ENCODE measurements around the gene TNFRSF1A.
A peak's percentile ranks its signal among the peaks of the same experiment; 100 is the strongest.

TNFRSF1A gene

GRCh38 chr12:6341417-6342139 lies at the start of gene TNFRSF1A:
Gene TNFRSF1A, minus strand, starts transcription at chr12:6342076. Its CDS starts 262 bp downstream, at chr12:6341814.
- peak in 4 of 6 experiments; percentile 27 to 53 (median 44) for DNase-seq

GRCh38 chr12:6391013-6391412 lies 49.1 kb upstream of the TNFRSF1A start:
- DNase-seq = no peak

DNA sequence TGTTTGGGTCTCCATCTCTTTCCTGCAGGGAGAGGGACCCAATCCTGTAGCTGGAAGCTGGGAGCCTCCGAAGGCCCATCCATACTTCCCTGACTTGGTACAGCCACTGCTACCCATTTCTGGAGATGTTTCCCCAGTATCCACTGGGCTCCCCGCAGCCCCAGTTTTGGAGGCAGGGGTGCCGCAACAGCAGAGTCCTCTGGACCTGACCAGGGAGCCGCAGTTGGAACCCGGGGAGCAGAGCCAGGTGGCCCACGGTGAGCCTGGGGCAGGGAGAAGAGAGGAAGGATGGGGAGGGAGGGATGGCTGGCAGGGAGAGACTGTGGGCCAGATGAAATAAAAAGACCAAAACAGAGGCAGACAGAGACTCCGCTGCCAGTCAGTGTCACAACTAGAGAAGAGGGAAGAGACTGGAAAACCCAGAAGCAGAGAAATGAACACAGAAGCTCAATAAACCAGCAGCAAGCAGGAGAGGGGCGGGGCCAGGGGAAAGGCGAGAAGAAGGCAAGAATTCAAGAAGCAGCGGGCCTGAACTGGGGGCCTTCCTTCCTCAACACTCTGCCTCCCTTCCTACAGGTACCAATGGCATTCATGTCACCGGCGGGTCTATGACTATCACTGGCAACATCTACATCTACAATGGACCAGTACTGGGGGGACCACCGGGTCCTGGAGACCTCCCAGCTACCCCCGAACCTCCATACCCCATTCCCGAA lies 48.4 kb upstream of the TNFRSF1A start:
- no peak for DNase-seq

DNA sequence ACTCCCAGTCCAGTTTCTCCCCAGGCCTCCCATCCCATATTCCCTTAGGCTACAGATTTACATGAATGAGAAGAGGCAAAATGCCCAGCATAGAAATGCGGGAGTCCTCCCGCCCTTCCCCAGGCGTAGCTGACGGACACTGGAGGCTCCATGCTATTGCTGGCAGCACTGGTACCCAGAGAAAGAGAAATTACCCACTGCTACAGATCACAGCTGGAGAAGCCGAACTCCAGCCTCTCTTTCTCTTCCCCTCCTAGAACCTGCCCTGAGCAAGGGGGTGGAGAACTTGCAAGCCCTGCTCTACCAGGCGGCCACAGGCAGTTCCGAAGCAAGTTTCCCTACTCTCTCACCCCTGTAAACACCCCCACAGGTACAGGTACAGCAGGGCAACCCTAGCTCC lies 45.7 kb upstream of the TNFRSF1A start:
- DNase-seq = no peak

- DNase-seq = no peak
These were observed 44.6 kb upstream of the TNFRSF1A start for GRCh38 chr12:6386491-6386890.

DNA sequence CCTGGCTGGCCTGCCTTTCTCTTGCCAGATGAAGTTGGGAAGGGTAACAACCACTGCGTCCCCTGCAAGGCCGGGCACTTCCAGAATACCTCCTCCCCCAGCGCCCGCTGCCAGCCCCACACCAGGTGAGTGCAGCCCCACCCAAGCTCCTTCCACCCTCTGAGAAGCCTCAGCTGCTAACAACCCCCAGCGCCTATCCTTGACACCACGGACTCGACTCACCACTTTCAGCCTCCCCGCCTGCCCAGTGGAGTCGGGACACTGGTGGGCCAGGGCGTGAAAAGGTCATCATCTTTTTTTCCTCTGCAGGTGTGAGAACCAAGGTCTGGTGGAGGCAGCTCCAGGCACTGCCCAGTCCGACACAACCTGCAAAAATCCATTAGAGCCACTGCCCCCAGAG lies 44.2 kb upstream of the TNFRSF1A start:
- DNase-seq = no peak

- no peak for DNase-seq
These were observed 42.9 kb upstream of the TNFRSF1A start for GRCh38 chr12:6384499-6385436.

DNA sequence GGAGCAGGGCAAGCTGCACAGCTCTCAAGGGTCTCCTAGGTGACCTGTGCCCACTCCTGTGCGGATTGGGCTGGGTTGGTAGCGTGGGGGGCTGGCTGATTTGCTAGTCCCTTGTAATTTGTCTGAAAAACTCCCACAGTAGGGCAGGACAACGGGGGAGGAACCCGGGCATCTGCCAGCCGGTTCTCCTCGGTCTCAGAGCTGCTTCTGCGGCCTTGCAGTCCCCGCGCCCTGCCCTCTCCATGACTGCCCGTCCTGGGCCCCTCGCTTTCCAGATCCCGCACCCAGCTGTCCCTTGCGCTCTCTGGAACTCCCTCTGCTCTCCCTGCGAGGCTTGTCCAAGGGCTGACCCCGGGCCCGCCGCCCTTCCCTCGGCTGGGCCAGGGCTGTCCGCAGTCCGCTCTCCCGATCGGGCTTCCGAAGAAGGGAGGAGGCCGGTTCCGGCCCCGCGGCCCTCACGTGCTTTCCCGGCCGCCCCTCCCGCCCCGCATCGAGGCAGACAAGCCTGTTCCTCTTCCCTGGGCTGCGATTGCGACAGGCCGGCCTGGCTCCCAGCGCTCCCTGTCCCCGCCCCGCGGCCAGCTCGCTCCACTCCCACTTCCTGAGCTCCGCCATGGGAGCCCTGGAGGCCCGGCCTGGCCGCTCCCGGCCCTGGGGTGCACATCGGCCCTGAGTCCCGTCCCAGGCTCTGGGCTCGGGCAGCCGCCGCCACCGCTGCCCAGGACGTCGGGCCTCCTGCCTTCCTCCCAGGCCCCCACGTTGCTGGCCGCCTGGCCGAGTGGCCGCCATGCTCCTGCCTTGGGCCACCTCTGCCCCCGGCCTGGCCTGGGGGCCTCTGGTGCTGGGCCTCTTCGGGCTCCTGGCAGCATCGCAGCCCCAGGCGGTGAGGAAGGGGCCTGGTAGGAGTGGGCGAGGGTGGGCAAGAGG lies 42.0 kb upstream of the TNFRSF1A start, which contains the start of gene LTBR:
Gene LTBR (plus strand): TSS at position 591 of the 927 bp plus-strand sequence. CDS start 197 bp downstream, at position 788.
- peak in 1 of 6 experiments; percentile 20 for DNase-seq

DNA sequence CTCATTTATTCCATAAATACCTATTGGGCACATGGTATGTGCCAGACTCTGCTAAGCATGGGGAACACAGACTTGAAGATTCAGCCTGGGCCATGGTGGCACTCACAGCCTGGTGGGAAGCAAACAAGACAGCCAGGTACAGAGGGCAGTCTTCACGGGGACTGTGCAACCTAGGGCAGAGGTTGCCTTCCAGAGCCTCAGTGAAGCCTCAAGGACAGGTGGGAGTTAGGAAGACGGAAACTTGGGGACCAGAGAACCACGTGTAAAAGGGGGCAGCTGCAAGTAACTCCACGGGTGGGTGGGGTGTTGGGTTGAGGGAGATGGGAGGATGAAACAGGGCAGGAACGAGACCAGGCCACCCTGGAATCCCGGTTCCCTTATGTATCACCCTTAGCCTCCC lies 41.1 kb upstream of the TNFRSF1A start:
- DNase-seq = no peak

DNA sequence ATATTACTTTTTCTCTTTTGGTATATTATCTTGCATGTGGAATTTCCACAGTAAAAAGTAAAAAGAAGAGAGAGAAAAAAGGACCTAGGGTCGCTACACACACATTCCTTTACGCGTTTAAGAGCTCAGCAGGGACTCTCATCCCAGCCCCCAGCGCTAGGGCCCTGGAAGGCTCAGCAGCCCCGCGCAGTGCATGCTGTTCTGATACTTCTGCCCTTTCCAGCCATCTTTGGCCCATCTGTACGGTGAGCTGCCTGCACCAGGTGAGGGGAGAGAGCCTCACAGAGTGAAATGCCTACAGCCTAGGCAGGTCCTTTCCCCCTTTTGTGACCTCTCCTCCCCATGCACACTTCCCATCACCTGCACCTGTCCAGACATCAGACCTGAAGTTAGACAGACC lies 40.5 kb upstream of the TNFRSF1A start:
- no peak for DNase-seq

GRCh38 chr12:6380141-6381121 lies 38.6 kb upstream of the TNFRSF1A start:
- DNase-seq = no peak

DNA sequence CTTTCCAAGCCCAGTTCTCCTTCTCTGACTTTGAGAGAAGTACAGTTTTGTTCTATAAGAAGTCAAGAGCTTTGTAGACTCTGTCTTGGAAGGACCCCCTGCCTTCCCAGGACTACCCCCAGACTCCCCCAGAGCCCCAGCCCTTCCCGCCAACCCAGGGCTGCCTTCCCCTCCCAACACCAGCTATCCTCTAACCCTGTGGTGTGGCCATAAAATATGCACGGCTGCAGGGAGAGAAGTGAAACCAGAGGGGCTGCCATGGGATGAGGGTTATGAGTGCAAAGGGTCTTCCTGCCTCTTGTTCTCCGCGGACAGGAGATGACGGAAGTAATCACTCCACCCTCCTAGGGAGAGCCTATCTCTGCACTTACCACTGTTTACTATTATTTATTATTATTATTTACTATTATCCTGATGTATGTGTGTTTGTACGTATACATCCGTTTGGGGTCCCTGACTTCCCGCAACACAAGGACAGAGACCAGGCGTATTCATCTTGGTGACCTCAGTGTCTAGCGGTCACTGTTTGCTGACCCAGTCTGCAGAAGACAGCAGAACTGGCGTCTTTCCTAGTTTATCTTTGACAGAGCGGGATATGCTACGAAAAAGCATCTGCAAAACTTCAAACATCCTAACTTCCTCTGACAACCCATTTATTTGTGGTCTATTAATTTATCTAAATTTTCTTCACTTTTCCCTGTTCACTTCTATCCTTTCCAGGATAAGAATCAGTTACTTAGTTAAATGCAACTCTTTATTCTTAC lies 37.0 kb upstream of the TNFRSF1A start:
- no peak for DNase-seq

GRCh38 chr12:6377667-6377994 lies 35.8 kb upstream of the TNFRSF1A start:
- no peak for DNase-seq

DNA sequence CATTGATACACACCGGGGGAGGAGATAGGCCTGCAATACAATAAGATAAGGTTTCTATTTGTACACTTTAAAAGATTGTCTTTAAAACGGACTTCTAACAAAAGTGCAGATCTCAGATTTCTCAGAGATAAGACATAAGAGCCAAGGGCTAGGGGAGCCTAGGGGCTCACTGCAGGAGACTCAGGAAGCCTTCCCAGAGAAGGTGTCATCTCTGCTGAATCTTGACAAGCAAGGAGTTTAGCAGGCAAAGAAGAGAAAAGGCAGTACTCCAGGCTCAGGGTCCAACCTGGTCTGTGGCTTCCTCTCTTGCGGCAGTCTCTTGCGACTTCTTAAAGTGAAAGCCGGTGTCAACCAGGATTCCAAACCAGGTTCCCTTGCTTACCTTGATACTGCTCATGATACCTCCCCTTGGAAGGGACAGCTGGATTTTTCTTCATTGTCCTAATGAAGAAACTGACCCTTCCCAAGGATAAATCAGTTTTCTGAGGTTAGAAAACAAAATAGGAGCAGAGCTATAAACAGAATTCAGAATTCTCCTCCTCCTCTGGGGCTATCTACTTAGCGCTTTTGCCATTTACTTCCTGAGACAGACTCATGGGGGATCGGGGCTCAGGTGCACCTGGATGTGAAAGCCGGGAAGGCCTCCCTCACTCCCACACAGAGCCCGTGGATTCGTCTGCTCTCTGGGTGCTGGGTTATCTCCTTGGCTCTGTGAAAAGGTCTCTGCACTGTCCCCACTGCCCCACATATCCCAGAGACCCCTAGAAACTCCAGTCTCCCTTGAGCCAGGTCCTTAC lies 35.2 kb upstream of the TNFRSF1A start:
- peak in 2 of 6 experiments; percentile 27 to 43 for DNase-seq

- DNase-seq = no peak
These were observed 34.4 kb upstream of the TNFRSF1A start for GRCh38 chr12:6376079-6376869.

GRCh38 chr12:6375269-6376078 lies 33.6 kb upstream of the TNFRSF1A start, which contains the start of gene SCNN1A:
Gene SCNN1A, minus strand, starts transcription at chr12:6375563. Its CDS starts 780 bp downstream, at chr12:6374783.
- DNase-seq = no peak

GRCh38 chr12:6374786-6375160 lies 32.9 kb upstream of the TNFRSF1A start:
- DNase-seq = no peak
